H9 (cell line): ENCODE measurements around the gene TMOD1. TPM values are rescaled to one million over a fixed set of nuclear protein-coding genes. Genes with fewer than 3 reads are reported as not detected.

Experiments
- DNase-seq: peaks from one replicate; pipeline ENCODE4 v3.0.0-alpha.2; 2017
- H2AFZ ChIP-seq: one replicate; pipeline ENCODE4 v1.6.1; 2013; ENCODE audit warnings: mild to moderate bottlenecking, low read length, control low read depth, moderate library complexity
- H2AK5ac ChIP-seq: 2 replicates; pipeline ENCODE4 v1.6.1; 2013; ENCODE audit warnings: low read length, control low read depth, mixed read lengths; ENCODE audit not compliant: insufficient read length
- H2BK120ac ChIP-seq: one replicate; pipeline ENCODE4 v1.6.1; 2013; ENCODE audit warnings: low read depth, mild to moderate bottlenecking, low read length, control low read depth, inconsistent platforms; ENCODE audit not compliant: poor library complexity, severe bottlenecking
- H2BK12ac ChIP-seq: 2 replicates; pipeline ENCODE4 v1.6.1; 2013; ENCODE audit warnings: low read length, control low read depth, mixed read lengths, low read depth; ENCODE audit not compliant: insufficient read length
- H2BK15ac ChIP-seq: 2 replicates; pipeline ENCODE4 v1.6.1; 2013; ENCODE audit warnings: low read depth, low read length, control low read depth
- H2BK20ac ChIP-seq: one replicate; pipeline ENCODE4 v1.6.1; 2013; ENCODE audit warnings: low read depth, mild to moderate bottlenecking, low read length, control low read depth, inconsistent platforms; ENCODE audit not compliant: poor library complexity, severe bottlenecking
- H2BK5ac ChIP-seq: 2 replicates; pipeline ENCODE4 v1.6.1; 2013; ENCODE audit warnings: low read length, control low read depth, mixed read lengths; ENCODE audit not compliant: insufficient read length
- H3K14ac ChIP-seq: 2 replicates; pipeline ENCODE4 v1.6.1; 2013; ENCODE audit warnings: low read length, control low read depth; ENCODE audit not compliant: insufficient read depth
- H3K18ac ChIP-seq: 2 replicates; pipeline ENCODE4 v1.6.1; 2013; ENCODE audit warnings: low read depth, mild to moderate bottlenecking, mixed read lengths, low read length, control low read depth; ENCODE audit not compliant: insufficient read length
- H3K23ac ChIP-seq: 2 replicates; pipeline ENCODE4 v1.6.1; 2013; ENCODE audit warnings: low read length, control low read depth, mixed read lengths, low read depth; ENCODE audit not compliant: insufficient read length
- H3K23me2 ChIP-seq: 2 replicates; pipeline ENCODE4 v1.6.1; 2013; ENCODE audit warnings: low read depth, mild to moderate bottlenecking, mixed read lengths, low read length, control low read depth; ENCODE audit not compliant: insufficient read length, poor library complexity, severe bottlenecking
- H3K27ac ChIP-seq: 2 replicates; pipeline ENCODE4 v1.5.1; 2013; ENCODE audit warnings: low read length, control low read depth, mixed read lengths, low read depth; ENCODE audit not compliant: insufficient read length
- H3K27me3 ChIP-seq: 2 replicates; pipeline ENCODE4 v1.6.1; 2013; ENCODE audit warnings: low read length, control low read depth, inconsistent platforms; ENCODE audit not compliant: insufficient read depth
- H3K4ac ChIP-seq: 2 replicates; pipeline ENCODE4 v1.6.1; 2013; ENCODE audit warnings: low read depth, mild to moderate bottlenecking, control low read depth, inconsistent platforms, low read length, moderate library complexity
- H3K4me1 ChIP-seq: 2 replicates; pipeline ENCODE4 v1.6.1; 2013; ENCODE audit warnings: low read length, control low read depth, inconsistent platforms; ENCODE audit not compliant: insufficient read depth
- H3K4me2 ChIP-seq: 2 replicates; pipeline ENCODE4 v1.6.1; 2013; ENCODE audit warnings: low read length, control low read depth, mixed read lengths; ENCODE audit not compliant: insufficient read length, insufficient read depth
- H3K56ac ChIP-seq: 2 replicates; pipeline ENCODE4 v1.6.1; 2013; ENCODE audit warnings: low read depth, mild to moderate bottlenecking, mixed read lengths, low read length, control low read depth; ENCODE audit not compliant: insufficient read length
- H3K79me1 ChIP-seq: 2 replicates; pipeline ENCODE4 v1.6.1; 2013; ENCODE audit warnings: low read depth, mild to moderate bottlenecking, moderate library complexity, low read length, control low read depth, inconsistent platforms; ENCODE audit not compliant: insufficient read depth, poor library complexity, severe bottlenecking
- H3K79me2 ChIP-seq: 2 replicates; pipeline ENCODE4 v1.6.1; 2013; ENCODE audit warnings: low read length, control low read depth, inconsistent platforms; ENCODE audit not compliant: insufficient read depth
- H3K9ac ChIP-seq: 2 replicates; pipeline ENCODE4 v1.6.1; 2013; ENCODE audit warnings: low read length, control low read depth, mixed read lengths; ENCODE audit not compliant: insufficient read length; ENCODE audit errors: extremely low read depth
- H3K9me3 ChIP-seq: one replicate; pipeline ENCODE4 v1.6.1; 2013; ENCODE audit warnings: low read depth, low read length, inconsistent platforms; ENCODE audit not compliant: control insufficient read depth
- H3T11ph ChIP-seq: one replicate; pipeline ENCODE4 v1.6.1; 2013; ENCODE audit warnings: mild to moderate bottlenecking, low read length, control low read depth, inconsistent platforms
- H4K20me1 ChIP-seq: one replicate; pipeline ENCODE4 v1.6.1; 2013; ENCODE audit not compliant: control insufficient read depth, insufficient read length, insufficient read depth
- H4K5ac ChIP-seq: 2 replicates; pipeline ENCODE4 v1.6.1; 2013; ENCODE audit warnings: low read depth, mild to moderate bottlenecking, mixed read lengths, low read length, control low read depth; ENCODE audit not compliant: insufficient read length
- H4K8ac ChIP-seq: replicated peaks from 2 replicates; pipeline ENCODE4 v1.6.1; 2013; ENCODE audit warnings: low read length, control low read depth, mixed read lengths, low read depth; ENCODE audit not compliant: insufficient read length
- H4K91ac ChIP-seq: 2 replicates; pipeline ENCODE4 v1.6.1; 2013; ENCODE audit warnings: low read depth, mild to moderate bottlenecking, moderate library complexity, mixed read lengths, low read length, control low read depth; ENCODE audit not compliant: insufficient read length
- H3K27ac Mint-ChIP-seq, 3 experiments: 2 replicates in 2 of 3; 3 replicates in 1 of 3; pipeline ENCODE4 v1.8.0; 2020 to 2021; ENCODE audit warnings: mixed read lengths in 3 of 3, mild to moderate bottlenecking in 1 of 3, moderate library complexity in 1 of 3
- H3K27me3 Mint-ChIP-seq: 2 replicates; pipeline ENCODE4 v1.8.0; 2021; ENCODE audit warnings: low read depth, mild to moderate bottlenecking, moderate library complexity, mixed read lengths
- H3K36me3 Mint-ChIP-seq, 3 experiments: 2 replicates in 2 of 3; 3 replicates in 1 of 3; pipeline ENCODE4 v1.8.0; 2020 to 2021; ENCODE audit warnings: low read depth in 3 of 3, mixed read lengths in 3 of 3; ENCODE audit not compliant: insufficient read depth in 1 of 3
- H3K4me1 Mint-ChIP-seq, 2 experiments: 2 replicates each; pipeline ENCODE4 v1.8.0; 2020; ENCODE audit warnings: mixed read lengths in 2 of 2
- H3K4me3 Mint-ChIP-seq, 2 experiments: 2 replicates in 1 of 2; 3 replicates in 1 of 2; pipeline ENCODE4 v1.8.0; 2020 to 2021; ENCODE audit warnings: mild to moderate bottlenecking in 2 of 2, mixed read lengths in 2 of 2, moderate library complexity in 1 of 2
- H3K9me3 Mint-ChIP-seq, 2 experiments: 2 replicates in 1 of 2; 3 replicates in 1 of 2; pipeline ENCODE4 v1.8.0; 2020; ENCODE audit warnings: mild to moderate bottlenecking in 2 of 2, mixed read lengths in 2 of 2, moderate library complexity in 1 of 2
- WGBS: extraction: QIAGEN DNeasy Blood & Tissue Kit; methylation state at CpG from one replicate; pipeline ENCODE4 v1.1.7; 2013; ENCODE audit warnings: missing lambda C conversion rate, low lambda C conversion rate, mixed read lengths; ENCODE audit not compliant: insufficient read length; ENCODE audit errors: extremely low coverage; 5-methylcytosine and 5-hydroxymethylcytosine counted together
- total RNA-seq: library from RNA; stranded (reverse); gene quantifications from 2 replicates; pipeline ENCODE4 v1.2.1, GENCODE V29; 2021
- TF ChIP-seq, protein P1 (sequence below): fragments of 200-600 bp; sonication (generic); conservative IDR thresholded peaks from 3 replicates; pipeline ENCODE4 v1.8.0; 2021; ENCODE audit warnings: antibody characterized with exemption, mild to moderate bottlenecking

Gene TMOD1
- total RNA-seq, 1 experiment from 2014 or later, result 0.98 TPM

DNA sequence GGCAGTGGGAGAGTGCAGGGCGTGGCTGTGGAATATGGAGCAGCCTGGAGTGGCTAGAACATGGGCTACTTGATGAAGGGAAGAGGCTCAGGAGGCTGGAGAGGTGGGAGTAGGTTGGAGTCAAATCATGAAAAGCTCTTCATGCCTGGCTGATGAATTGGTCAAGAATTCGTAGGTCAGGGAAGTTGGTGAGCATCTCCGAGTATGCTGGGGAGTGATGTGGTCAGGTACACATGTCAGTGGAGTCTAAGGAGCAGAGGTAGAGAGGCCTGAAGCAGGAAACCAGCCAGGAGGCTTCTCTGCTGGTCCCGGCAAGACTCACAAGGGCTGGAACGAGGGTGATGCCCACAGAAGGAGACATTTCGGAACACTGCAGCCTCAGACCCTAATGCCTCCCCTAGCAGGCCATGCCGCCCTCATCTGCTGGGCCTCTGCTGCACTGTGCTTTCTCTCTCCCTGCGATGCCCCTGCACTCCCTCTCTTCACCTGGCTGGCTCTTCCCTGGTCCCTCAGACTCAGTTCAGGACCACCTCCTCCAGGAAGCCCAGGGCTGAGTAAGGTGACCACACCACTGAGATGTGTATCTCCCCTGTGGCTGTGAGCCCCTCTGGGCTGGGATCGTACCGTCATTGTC lies 33.6 kb downstream of the TMOD1 start:
- WGBS, result no CpG with 5 or more reads among the region's 10 CpGs
- Histone ChIP-seq H3K18ac (no peak overlapping the region), H3K9me3 (no peaks in the 10 kb centered on the region), H3K14ac (no peak overlapping the region; the same call in 1 of the 2 replicates), H4K5ac (no peak overlapping the region), H3K23me2 (no peaks in the 10 kb centered on the region), H3K4me2 (no peak overlapping the region), H3K56ac (no peak overlapping the region), H4K8ac (no peak overlapping the region), H2AFZ (no peak overlapping the region), H4K91ac (no peak overlapping the region), H3K23ac (no peak overlapping the region), H3K27ac (no peak overlapping the region), H3K27me3 (no peaks in the 10 kb centered on the region), H2BK5ac (no peak overlapping the region), H4K20me1 (no peaks in the 10 kb centered on the region), H2BK120ac (no peak overlapping the region), H2BK15ac (no peak overlapping the region), H2BK20ac (no peak overlapping the region), H2BK12ac (no peak overlapping the region), H3K79me2 (no peaks in the 10 kb centered on the region), H3K4ac (no peak overlapping the region), H3K4me1 (no peaks in the 10 kb centered on the region), H3K79me1 (no peaks in the 10 kb centered on the region), H2AK5ac (no peak overlapping the region), H3K9ac (no peak overlapping the region), H3T11ph (no peak overlapping the region)
- Mint-ChIP-seq H3K9me3 (peaks cover 0 to 2% of the 10 kb centered on the region in 2 experiments; a peak in 1 of 5 replicates), H3K27me3 (peaks cover 2% of the 10 kb centered on the region; the same call in 1 of the 2 replicates), H3K36me3 (no peaks in the 10 kb centered on the region; a peak in 1 of 7 replicates), H3K27ac (no peak overlapping the region), H3K4me3 (no peak overlapping the region), H3K4me1 (peaks cover 6 to 12% of the 10 kb centered on the region in 2 experiments)
- DNase-seq, result no peak
- TF ChIP-seq, protein P1, sequence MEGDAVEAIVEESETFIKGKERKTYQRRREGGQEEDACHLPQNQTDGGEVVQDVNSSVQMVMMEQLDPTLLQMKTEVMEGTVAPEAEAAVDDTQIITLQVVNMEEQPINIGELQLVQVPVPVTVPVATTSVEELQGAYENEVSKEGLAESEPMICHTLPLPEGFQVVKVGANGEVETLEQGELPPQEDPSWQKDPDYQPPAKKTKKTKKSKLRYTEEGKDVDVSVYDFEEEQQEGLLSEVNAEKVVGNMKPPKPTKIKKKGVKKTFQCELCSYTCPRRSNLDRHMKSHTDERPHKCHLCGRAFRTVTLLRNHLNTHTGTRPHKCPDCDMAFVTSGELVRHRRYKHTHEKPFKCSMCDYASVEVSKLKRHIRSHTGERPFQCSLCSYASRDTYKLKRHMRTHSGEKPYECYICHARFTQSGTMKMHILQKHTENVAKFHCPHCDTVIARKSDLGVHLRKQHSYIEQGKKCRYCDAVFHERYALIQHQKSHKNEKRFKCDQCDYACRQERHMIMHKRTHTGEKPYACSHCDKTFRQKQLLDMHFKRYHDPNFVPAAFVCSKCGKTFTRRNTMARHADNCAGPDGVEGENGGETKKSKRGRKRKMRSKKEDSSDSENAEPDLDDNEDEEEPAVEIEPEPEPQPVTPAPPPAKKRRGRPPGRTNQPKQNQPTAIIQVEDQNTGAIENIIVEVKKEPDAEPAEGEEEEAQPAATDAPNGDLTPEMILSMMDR, result no peak
